ENCODE results near the gene STPG3.

STPG3 gene

GRCh38 chr9:137271696-137272076 lies 20.6 kb downstream of the STPG3 start:
- Histone ChIP-seq H3K4me1 (ENCODE audit: control insufficient read depth in 1 of 2, insufficient read depth in 1 of 2, low read depth in 1 of 2, low read length in 1 of 2) (peaks cover 2% of the 10 kb centered on the region in 2 experiments), H3K36me3 (peaks cover 72% of the 10 kb centered on the region), H3K27me3 (no peaks in the 10 kb centered on the region), H3K27ac (no peak overlapping the region), H3K4me3 (ENCODE audit: low read depth in 1 of 2, low read length in 1 of 2) (no peak overlapping the region), H3K9me3 (no peaks in the 10 kb centered on the region)
- TF ChIP-seq, protein P1, sequence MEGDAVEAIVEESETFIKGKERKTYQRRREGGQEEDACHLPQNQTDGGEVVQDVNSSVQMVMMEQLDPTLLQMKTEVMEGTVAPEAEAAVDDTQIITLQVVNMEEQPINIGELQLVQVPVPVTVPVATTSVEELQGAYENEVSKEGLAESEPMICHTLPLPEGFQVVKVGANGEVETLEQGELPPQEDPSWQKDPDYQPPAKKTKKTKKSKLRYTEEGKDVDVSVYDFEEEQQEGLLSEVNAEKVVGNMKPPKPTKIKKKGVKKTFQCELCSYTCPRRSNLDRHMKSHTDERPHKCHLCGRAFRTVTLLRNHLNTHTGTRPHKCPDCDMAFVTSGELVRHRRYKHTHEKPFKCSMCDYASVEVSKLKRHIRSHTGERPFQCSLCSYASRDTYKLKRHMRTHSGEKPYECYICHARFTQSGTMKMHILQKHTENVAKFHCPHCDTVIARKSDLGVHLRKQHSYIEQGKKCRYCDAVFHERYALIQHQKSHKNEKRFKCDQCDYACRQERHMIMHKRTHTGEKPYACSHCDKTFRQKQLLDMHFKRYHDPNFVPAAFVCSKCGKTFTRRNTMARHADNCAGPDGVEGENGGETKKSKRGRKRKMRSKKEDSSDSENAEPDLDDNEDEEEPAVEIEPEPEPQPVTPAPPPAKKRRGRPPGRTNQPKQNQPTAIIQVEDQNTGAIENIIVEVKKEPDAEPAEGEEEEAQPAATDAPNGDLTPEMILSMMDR (IDR thresholded peaks at IDR 0.05) = no peak

DNA sequence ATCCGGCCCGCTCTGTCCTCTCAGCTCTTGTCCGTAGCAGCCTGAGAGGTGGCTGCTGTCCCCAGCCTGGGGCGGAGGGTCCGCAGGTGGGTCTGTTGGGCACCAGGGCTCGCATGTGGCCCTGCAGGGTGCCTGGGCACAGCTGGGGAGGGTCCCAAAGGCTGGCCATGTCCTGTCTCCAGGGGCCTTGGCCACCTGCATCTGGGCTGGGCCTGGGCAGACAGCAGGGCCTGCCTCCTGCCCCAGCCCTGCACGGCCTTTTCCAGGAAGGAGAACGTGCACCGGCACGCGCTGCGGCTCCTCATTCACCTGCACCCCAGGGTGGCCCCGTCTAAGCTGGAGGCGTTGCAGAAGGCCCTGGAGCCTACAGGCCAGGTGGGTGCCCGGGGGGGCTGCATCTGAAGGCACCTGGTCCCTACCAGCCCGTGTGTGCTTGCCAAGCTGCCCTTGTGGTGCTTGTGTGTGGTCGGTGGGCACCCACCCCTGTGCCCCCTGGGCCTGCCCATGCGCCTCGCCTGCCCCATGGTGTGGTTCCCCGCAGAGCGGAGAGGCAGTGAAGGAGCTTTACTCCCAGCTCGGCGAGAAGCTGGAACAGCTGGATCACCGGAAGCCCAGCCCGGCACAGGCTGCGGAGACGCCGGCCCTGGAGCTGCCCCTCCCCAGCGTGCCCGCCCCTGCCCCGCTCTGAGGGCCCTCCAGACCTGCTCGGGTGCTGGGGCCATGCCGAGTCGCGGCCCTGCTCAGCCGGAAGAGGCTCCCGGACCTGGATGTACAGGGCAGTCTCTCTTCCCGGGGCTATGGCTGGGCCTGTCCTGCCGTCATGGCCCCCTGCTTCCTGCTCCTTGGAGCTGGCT lies 21.4 kb downstream of the STPG3 start:
- Histone ChIP-seq H3K27me3 (no peaks in the 10 kb centered on the region), H3K27ac (no peak overlapping the region), H3K36me3 (peaks cover 64% of the 10 kb centered on the region), H3K9me3 (no peaks in the 10 kb centered on the region), H3K4me3 (ENCODE audit: low read depth in 1 of 2, low read length in 1 of 2) (no peak overlapping the region), H3K4me1 (ENCODE audit: control insufficient read depth in 1 of 2, insufficient read depth in 1 of 2, low read depth in 1 of 2, low read length in 1 of 2) (peaks cover 9 to 10% of the 10 kb centered on the region in 2 experiments)
- TF ChIP-seq, protein P1 (IDR thresholded peaks at IDR 0.05) = no peak

GRCh38 chr9:137273095-137273490 lies 22.0 kb downstream of the STPG3 start:
- no peak overlapping the region for H3K4me3 ChIP-seq (ENCODE audit: low read depth in 1 of 2, low read length in 1 of 2)
- H3K27me3 ChIP-seq = no peaks in the 10 kb centered on the region
- H3K9me3 ChIP-seq = no peaks in the 10 kb centered on the region
- TF ChIP-seq, protein P1 (IDR thresholded peaks at IDR 0.05) = no peak
- H3K27ac ChIP-seq = no peak overlapping the region
- peaks cover 10 to 11% of the 10 kb centered on the region in 2 experiments for H3K4me1 ChIP-seq (ENCODE audit: control insufficient read depth in 1 of 2, insufficient read depth in 1 of 2, low read depth in 1 of 2, low read length in 1 of 2)
- H3K36me3 ChIP-seq = peaks cover 58% of the 10 kb centered on the region

- TF ChIP-seq, protein P1 (IDR thresholded peaks at IDR 0.05) = no peak
- Histone ChIP-seq H3K27me3 (no peaks in the 10 kb centered on the region), H3K27ac (no peak overlapping the region), H3K4me1 (ENCODE audit: control insufficient read depth in 1 of 2, insufficient read depth in 1 of 2, low read depth in 1 of 2, low read length in 1 of 2) (peaks cover 10 to 15% of the 10 kb centered on the region in 2 experiments), H3K4me3 (ENCODE audit: low read depth in 1 of 2, low read length in 1 of 2) (no peak overlapping the region), H3K36me3 (peaks cover 54% of the 10 kb centered on the region), H3K9me3 (no peaks in the 10 kb centered on the region)
These were observed 22.7 kb downstream of the STPG3 start for GRCh38 chr9:137273611-137274320.

DNA sequence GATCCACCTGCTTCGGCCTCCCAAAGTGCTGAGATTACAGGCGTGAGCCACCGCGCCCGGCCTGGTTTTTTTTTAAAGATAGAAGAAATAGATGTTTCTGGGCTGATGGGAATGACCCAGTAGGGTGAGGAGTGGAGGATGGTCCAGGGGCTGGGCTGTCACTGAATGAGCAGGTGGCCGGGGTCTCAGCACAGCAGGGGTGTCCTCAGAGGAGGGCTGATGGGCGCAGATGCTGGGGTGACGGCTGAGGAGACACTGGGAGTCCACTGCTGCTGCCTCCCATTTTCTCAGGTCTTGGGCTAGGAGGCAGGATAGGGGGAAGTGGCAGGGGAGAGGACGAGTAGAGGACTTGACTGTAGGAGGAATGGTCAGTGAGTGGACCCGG lies 24.1 kb downstream of the STPG3 start:
- H3K27ac ChIP-seq = no peak overlapping the region
- peaks cover 15% of the 10 kb centered on the region in 2 experiments for H3K4me1 ChIP-seq (ENCODE audit: control insufficient read depth in 1 of 2, insufficient read depth in 1 of 2, low read depth in 1 of 2, low read length in 1 of 2)
- no peaks in the 10 kb centered on the region for H3K27me3 ChIP-seq
- no peak overlapping the region for H3K4me3 ChIP-seq (ENCODE audit: low read depth in 1 of 2, low read length in 1 of 2)
- TF ChIP-seq, protein P1 (IDR thresholded peaks at IDR 0.05) = no peak
- H3K9me3 ChIP-seq = no peaks in the 10 kb centered on the region
- H3K36me3 ChIP-seq = peaks cover 56% of the 10 kb centered on the region

Data from neutrophil (primary cell).